Esophagus muscularis mucosa (tissue), 4 donors: ENCODE measurements around the gene HIRA.

Experiments used
- EP300 ChIP-seq: sonication (generic); formaldehyde crosslinking; IDR thresholded peaks from one replicate; pipeline ENCODE4 v1.6.1; 2017; ENCODE audit warnings: antibody characterized with exemption
- POLR2A ChIP-seq: fragments of 450-650 bp; IDR thresholded peaks from one replicate; pipeline ENCODE4 v1.6.1; 2017; ENCODE audit warnings: antibody characterized with exemption, moderate library complexity, mild to moderate bottlenecking, low read depth
- POLR2AphosphoS5 ChIP-seq, 2 donors: sonication (generic); formaldehyde crosslinking; IDR thresholded peaks; one replicate each; pipeline ENCODE4 v1.6.1; 2017; ENCODE audit warnings: antibody characterized with exemption in 2 of 2
- TF ChIP-seq, protein P1 (sequence below), 3 experiments: fragments of 200-600 bp in 2 of 3; fragments of 450-650 bp in 1 of 3; sonication (generic) in 2 of 3; IDR thresholded peaks; one replicate each; pipeline ENCODE4 v1.5.1; 2017 to 2019; ENCODE audit warnings: antibody characterized with exemption in 3 of 3, mild to moderate bottlenecking in 2 of 3, moderate library complexity in 1 of 3

GRCh38 chr22:19355413-19356157 is 75.9 kb downstream of the HIRA start:
- TF ChIP-seq, protein P1, sequence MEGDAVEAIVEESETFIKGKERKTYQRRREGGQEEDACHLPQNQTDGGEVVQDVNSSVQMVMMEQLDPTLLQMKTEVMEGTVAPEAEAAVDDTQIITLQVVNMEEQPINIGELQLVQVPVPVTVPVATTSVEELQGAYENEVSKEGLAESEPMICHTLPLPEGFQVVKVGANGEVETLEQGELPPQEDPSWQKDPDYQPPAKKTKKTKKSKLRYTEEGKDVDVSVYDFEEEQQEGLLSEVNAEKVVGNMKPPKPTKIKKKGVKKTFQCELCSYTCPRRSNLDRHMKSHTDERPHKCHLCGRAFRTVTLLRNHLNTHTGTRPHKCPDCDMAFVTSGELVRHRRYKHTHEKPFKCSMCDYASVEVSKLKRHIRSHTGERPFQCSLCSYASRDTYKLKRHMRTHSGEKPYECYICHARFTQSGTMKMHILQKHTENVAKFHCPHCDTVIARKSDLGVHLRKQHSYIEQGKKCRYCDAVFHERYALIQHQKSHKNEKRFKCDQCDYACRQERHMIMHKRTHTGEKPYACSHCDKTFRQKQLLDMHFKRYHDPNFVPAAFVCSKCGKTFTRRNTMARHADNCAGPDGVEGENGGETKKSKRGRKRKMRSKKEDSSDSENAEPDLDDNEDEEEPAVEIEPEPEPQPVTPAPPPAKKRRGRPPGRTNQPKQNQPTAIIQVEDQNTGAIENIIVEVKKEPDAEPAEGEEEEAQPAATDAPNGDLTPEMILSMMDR (IDR thresholded peaks at IDR 0.05) = no peak
- no peak for TF ChIP-seq POLR2A
- TF ChIP-seq POLR2AphosphoS5 (IDR thresholded peaks at IDR 0.05) = no peak
- no peak for TF ChIP-seq EP300
